22Rv1 (cell line): ENCODE data around the gene SPATA31E1.
"Not testable (repeated sequence)": the region's sequence is repeated elsewhere in the genome, so short reads cannot be mapped to it uniquely, and the experiment has no call there.

ENCODE experiments used
- ZFX ChIP-seq: fragments of 450-650 bp; IDR thresholded peaks from 2 replicates; pipeline ENCODE4 v1.6.1; 2017; ENCODE audit warnings: antibody characterized with exemption, borderline replicate concordance
- TF ChIP-seq, protein P1 (sequence below): fragments of 450-650 bp; IDR thresholded peaks from 2 replicates; pipeline ENCODE4 v1.5.1; 2017; ENCODE audit warnings: mild to moderate bottlenecking

DNA sequence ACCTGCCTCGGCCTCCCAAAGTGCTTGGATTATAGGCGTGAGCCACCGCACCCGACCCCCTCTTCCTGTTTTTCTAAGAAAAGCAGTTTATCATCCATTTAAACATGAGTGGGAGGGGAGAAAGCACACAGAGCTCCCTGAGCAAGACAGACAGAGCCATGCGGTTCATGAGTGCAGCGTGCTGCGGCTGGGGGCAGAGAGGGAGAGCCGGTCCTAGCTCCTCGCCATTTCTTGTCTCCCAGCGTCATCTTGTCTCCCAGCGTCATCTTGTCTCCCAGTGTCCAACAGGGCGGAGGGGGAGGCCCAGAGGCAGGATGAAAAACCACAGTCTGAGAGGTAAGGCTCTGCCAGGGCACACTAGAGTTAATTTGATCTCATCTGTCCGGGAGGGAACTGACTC, 36.3 kb downstream of the SPATA31E1 start:
- not testable (repeated sequence) for TF ChIP-seq ZFX
- TF ChIP-seq, protein P1, sequence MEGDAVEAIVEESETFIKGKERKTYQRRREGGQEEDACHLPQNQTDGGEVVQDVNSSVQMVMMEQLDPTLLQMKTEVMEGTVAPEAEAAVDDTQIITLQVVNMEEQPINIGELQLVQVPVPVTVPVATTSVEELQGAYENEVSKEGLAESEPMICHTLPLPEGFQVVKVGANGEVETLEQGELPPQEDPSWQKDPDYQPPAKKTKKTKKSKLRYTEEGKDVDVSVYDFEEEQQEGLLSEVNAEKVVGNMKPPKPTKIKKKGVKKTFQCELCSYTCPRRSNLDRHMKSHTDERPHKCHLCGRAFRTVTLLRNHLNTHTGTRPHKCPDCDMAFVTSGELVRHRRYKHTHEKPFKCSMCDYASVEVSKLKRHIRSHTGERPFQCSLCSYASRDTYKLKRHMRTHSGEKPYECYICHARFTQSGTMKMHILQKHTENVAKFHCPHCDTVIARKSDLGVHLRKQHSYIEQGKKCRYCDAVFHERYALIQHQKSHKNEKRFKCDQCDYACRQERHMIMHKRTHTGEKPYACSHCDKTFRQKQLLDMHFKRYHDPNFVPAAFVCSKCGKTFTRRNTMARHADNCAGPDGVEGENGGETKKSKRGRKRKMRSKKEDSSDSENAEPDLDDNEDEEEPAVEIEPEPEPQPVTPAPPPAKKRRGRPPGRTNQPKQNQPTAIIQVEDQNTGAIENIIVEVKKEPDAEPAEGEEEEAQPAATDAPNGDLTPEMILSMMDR, result not testable (repeated sequence)
